Astrocyte of the spinal cord (primary cell): ENCODE measurements around the gene SETDB1.
"Not testable (repeated sequence)": the region's sequence is repeated elsewhere in the genome, so short reads cannot be mapped to it uniquely, and the experiment has no call there.

Experiments
- DNase-seq: peaks from one replicate; pipeline ENCODE4 v3.0.0; 2011; ENCODE audit warnings: low read depth, low spot score
- H3K4me3 ChIP-seq: 2 replicates; pipeline ENCODE4 v1.5.1; 2011; ENCODE audit warnings: low read depth, mild to moderate bottlenecking, low read length, moderate library complexity
- in situ Hi-C: cut with HindIII; loops from 2 replicates; pipeline ENCODE4 v1.10.0; 2017; ENCODE audit warnings: low sequenced_read_pairs
- TF ChIP-seq, protein P1 (sequence below): IDR thresholded peaks from 2 replicates; pipeline ENCODE4 v1.5.1; 2012; ENCODE audit warnings: low read depth, mild to moderate bottlenecking, low read length, inconsistent platforms

The SETDB1 gene

DNA sequence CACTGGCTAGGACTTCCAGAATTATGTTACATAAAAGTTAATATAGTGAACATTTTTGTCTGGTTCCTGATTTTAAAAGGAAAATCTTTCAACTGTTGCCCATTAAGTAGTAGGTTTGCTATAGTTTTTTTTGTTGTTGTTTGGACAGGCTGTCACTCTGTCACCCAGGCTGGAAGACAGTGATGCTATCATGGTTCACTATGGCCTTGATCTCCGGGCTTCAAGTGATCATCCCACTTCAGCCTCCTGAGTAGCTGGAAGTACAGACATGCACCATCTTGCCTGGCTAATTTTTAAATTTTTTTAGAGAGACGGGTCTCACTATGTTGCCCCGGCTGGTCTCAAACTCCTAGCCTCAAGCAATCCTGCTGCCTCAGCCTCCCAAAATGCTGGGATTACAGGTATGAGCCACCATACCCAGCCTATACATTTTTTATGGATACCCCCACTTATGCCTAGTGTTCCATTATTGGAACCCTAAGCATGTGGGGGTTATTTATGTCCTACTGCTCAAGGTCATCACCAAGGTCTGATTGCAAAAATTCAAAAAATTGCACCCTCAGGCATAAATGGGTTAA, 32.7 kb upstream of the SETDB1 start:
- no peak overlapping the region for H3K4me3 ChIP-seq
- TF ChIP-seq, protein P1, sequence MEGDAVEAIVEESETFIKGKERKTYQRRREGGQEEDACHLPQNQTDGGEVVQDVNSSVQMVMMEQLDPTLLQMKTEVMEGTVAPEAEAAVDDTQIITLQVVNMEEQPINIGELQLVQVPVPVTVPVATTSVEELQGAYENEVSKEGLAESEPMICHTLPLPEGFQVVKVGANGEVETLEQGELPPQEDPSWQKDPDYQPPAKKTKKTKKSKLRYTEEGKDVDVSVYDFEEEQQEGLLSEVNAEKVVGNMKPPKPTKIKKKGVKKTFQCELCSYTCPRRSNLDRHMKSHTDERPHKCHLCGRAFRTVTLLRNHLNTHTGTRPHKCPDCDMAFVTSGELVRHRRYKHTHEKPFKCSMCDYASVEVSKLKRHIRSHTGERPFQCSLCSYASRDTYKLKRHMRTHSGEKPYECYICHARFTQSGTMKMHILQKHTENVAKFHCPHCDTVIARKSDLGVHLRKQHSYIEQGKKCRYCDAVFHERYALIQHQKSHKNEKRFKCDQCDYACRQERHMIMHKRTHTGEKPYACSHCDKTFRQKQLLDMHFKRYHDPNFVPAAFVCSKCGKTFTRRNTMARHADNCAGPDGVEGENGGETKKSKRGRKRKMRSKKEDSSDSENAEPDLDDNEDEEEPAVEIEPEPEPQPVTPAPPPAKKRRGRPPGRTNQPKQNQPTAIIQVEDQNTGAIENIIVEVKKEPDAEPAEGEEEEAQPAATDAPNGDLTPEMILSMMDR: no peak
- in situ Hi-C loops: no loop called here

DNA sequence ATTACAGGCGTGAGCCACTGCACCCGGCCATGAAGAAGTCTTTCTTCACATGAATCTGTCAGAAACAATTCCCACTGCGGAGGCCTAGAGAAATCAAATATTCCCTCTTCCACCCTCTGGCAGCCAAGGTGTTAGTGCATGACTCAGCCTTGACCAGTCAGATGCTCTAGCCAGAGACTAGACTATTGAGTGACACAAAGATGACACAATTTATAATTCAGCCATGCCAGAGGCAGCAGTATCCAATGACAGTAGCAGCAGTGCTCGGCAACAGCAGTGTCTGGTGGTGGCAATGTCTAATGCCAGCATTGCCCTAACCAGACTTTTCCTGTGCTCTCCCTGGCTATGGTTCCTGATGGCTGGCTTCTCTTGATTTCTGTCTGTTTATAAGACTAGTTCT, 30.5 kb upstream of the SETDB1 start:
- H3K4me3 ChIP-seq: no peak overlapping the region
- in situ Hi-C loops: no loop called here

More for the DNA sequence above, 32.7 kb upstream of the SETDB1 start:
- DNase-seq: no peak

DNA sequence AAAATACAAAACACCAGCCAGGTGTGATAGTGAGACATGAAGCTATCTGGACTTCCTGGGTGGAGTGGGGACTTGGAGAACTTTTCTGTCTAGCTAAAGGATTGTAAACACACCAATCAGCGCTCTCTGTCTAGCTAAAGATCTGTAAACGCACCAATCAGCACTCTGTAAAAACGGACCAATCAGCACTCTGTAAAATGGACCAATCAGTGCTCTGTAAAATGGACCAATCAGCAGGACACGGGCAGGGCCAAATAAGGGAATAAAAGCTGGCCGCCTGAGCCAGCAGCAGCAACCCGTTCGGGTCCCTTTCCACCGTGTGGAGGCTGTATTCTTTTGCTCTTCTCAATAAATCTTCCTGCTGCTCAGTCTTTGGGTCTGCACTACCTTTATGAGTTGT, 26.4 kb upstream of the SETDB1 start:
- H3K4me3 ChIP-seq, in situ Hi-C loops, DNase-seq: not testable (repeated sequence)

More for the DNA sequence above, 30.5 kb upstream of the SETDB1 start:
- TF ChIP-seq, protein P1: no peak
- DNase-seq: no peak

DNA sequence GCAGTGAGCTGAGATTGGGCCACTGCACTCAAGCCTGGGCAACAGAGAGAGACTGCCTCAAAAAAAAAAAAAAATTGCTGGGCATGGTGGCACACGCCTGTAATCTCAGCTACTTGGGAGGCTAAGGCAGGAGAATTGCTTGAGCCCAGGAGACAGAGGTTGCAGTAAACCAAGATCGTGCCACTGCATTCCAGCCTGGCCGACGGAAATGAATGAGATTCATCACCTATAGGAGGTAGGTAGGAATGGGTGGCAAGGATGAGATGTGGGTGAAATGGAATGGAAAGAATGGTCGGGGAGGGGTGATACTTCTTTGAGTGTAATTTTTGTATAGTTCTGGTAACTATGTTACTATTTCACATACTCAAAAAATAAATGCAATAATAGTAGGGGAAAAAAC, 23.8 kb upstream of the SETDB1 start:
- TF ChIP-seq, protein P1: no peak
- no peak for DNase-seq
- H3K4me3 ChIP-seq: no peak overlapping the region
- in situ Hi-C loops: no loop called here

DNA sequence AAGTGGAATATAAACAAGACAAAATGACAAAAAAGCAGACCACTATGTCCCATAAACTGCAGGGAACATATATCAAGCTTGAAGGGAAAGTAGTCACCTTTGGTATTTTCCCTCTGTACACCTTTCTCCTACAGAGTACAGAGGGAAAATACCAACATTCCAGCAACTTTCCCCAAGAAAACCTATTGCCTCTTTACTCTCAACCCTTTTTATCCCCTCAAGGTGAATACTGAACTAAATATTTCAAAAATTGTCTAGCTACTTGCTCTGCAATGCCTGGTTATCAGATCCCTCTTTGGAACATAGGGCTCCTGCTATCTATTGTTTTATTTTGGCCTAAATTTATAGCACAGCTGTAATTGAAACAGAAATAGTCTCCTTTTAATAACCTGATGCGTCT, 23.4 kb upstream of the SETDB1 start:
- no peak for DNase-seq
- no peak overlapping the region for H3K4me3 ChIP-seq
- TF ChIP-seq, protein P1: no peak
- in situ Hi-C loops: no loop called here

DNA sequence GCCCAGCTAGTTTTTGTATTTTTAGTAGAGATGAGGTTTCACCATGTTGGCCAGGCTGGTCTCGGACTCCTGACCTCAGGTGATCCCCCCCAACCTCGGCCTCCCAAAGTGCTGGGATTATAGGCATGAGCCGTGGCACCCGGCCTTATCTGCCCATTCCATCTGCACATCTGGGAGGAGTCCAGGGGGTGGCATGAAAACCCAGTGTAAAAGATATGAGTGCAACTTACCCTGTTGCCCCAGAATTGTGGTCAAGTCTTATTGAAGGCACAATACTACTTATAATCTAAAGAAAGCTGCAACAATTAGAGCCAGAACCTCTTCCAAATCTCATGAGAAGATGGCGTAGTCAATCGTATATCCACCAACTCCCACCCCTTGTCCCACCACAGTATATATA, 20.9 kb upstream of the SETDB1 start:
- DNase-seq: no peak
- in situ Hi-C loops: no loop called here
- no peak overlapping the region for H3K4me3 ChIP-seq
- TF ChIP-seq, protein P1: no peak

DNA sequence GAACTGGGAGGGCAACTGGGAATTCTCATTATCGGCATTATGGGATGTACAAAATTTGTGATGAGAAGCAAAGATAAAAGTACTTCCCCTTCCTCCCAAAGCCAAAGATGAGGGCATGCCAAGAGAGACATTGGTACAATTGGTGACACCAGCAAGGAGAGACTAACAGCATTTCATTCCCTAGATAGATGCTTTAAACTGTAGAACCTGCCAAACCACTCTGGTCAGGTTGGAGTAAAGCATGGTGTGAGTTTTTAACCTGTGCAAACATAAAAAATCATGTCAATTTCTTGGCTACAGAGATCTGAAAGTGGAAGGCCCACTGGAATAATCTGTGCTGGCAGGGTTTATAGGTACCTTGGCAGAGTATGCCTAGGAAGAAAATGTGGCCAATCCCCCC, 19.8 kb upstream of the SETDB1 start:
- in situ Hi-C loops: no loop called here
- TF ChIP-seq, protein P1: no peak
- H3K4me3 ChIP-seq: no peak overlapping the region
- DNase-seq: no peak
